Stimulated activated CD4-positive, alpha-beta T cell treated with anti-CD3 and anti-CD28 coated beads, Interleukin-2, amount 100 ng/mL, for 4 hours (primary cell): ENCODE data around the gene ENO4.

ENCODE experiments used
- DNase-seq: peaks from one replicate; pipeline ENCODE4 v3.0.0-alpha.2; 2020; ENCODE audit warnings: low read depth

Gene ENO4

DNA sequence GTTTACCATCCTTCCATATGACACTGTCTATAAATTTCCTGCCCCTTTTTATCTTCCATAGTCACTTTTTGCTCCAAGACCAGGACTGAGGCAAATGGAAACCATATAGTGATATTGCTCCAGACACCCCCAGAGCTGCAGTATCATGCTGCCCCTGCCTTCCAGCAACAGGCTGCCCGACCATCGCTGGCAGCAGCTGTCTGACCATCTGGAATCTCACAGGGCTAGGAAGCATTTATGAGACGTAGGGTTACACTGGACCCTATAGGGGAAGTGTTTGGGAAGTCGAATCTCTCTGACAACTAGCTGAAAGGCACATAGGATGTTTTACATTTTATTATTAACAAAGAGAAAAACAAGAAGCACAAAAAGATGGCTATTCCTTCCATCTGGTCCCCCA is 19.4 kb downstream of the ENO4 start:
- no peak for DNase-seq

DNA sequence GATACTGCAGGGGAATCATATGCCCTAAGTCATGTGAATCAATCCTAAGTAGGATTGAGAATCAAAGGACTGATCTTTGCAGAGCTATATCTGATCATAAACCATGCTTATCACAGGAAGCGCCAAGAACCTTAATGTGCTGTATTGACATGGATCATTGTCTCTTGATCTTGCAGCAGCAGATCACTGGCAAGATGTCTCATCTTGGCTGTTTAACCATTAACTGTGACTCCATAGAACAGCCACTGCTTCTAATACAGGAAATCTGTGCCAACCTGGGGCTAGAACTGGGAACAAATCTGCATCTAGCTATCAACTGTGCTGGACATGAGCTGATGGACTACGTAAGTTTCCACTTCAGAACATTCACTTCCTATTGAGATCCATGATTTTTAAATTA is 21.6 kb downstream of the ENO4 start:
- no peak for DNase-seq

- DNase-seq, result no peak
Observed at GRCh38 chr10:116873134-116873533, 23.8 kb downstream of the ENO4 start.

GRCh38 chr10:116875897-116876296 is 26.6 kb downstream of the ENO4 start:
- no peak for DNase-seq

DNA sequence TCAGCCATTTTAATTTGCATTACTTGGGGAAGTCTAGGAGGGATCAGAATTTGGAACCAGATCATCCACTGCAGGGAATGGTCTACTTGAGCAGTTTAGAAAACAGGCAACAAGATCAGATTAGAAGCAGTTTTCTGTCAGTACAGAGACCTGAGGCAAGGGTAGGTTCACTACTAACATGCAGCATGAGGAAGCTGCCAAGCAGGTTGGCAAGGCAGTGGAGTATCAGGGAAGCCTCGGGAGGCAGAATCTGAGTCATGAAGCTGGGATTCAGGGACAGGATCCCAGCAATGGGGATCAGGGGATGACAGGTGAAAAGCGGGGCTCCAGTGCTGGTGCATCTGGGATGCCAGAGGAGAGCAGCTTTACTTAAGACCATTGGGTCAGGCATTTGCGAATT is 28.1 kb downstream of the ENO4 start:
- no peak for DNase-seq

GRCh38 chr10:116878123-116878522 is 28.8 kb downstream of the ENO4 start:
- no peak for DNase-seq

DNA sequence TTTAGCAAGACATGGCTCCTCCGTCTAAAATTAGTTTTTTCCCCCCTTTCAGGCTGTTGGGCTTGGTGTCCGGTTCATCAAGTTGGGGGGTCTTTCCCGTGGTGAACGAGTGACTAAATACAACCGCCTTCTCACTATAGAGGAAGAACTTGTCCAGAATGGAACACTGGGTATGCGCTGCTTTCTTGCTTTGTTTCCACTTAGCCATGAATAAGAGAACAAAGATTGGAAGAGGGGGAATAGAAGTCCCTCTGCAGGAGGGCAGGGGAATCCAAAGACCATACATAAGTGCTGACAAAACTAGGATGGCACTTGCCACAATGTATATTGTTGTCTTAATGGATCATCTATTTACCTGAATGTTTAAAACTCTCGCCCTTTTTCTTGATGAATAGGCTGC is 30.5 kb downstream of the ENO4 start:
- no peak for DNase-seq

DNA sequence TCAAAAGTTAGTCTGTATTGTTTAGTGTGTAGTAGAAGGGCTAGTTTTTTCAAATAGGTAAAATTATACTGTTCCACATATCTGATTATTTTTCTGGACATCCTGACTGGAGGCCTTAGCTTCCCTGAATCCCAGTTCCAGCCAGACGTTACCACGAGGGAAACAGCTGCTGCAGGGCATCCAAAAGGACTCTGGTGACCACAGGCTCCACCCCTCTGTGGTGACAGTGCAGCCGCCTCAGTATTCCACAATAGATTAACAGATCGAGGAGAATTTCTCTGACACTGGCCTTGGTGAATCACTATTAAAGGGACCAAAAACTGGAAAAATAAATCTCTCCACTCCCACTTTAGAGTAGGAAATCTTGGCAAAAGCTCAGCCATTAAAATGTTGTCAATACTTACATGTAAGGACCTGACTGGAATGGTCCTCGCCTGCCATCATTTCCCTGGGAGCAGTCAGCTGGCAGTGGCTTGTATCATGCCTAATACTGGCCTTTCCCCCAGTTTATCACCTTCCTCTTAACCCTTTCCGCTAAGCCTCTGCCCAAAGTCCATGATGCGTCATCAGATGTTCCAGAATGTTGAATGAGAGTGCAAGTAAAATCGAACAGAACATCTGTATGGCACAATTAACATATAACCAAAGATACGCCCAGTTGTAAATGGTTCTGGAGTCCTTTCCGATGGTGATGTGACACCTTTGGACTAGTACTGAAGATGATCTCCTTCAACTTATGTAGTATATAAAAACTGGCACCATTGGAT is 31.6 kb downstream of the ENO4 start:
- no peak for DNase-seq

- DNase-seq, result no peak
Observed at GRCh38 chr10:116882639-116883038, 33.3 kb downstream of the ENO4 start.

- no peak for DNase-seq
Observed at GRCh38 chr10:116886772-116887171, 37.5 kb downstream of the ENO4 start.

DNA sequence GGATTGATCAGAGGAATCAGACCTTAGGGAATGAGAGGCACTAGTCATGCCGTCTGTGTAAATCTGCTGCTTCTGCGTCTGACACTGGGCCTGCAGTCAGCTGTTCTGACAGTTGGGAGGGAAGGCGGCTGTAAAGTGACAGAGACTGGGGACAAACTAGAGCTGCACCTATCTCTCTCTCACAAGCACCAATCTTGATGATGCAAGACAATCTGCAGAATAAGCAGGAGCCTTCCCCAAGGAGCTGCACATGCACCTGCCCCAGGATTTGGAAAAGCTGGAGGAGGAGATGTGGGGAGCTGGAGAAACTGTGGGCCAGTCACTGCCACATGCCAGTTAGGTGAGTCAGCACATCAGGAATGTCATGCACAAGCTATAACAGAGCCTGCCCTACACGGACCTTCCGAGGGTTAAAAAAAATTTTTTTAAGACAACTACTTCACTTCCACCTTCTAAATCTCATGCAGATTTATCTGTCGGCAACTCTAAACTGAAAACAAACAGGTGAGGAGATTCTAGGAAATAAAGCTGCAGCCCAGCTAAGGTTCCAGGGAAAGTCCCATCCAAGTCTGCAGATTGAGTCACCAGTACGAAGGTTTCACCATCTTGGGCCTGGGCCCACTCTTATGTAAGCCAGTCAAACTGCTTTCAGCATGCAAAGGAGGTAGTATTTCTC is 39.2 kb downstream of the ENO4 start:
- DNase-seq, result no peak

GRCh38 chr10:116889066-116889465 is 39.8 kb downstream of the ENO4 start:
- no peak for DNase-seq

DNA sequence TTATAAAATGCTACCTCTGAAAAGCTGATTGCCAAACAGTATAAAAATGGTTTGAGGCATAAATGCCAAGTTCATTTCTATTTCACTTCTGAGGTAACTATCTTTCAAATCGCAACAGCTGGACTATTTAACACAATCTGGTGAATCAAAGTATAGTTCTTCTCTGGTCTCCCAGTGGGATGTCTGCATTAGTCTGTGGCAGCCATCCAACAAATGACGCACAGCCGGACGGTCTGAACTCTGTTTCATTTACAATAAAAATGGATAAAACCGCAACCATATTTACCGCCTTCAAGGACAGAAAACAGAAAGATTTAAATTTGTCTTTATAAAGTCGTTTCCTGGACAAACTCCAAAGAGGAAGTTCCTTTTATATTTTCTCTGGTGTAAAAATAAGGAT is 41.9 kb downstream of the ENO4 start:
- no peak for DNase-seq

- DNase-seq, result no peak
Observed at GRCh38 chr10:116892907-116893685, 43.8 kb downstream of the ENO4 start.

GRCh38 chr10:116893686-116894037 is 44.4 kb downstream of the ENO4 start:
- DNase-seq, result no peak

DNA sequence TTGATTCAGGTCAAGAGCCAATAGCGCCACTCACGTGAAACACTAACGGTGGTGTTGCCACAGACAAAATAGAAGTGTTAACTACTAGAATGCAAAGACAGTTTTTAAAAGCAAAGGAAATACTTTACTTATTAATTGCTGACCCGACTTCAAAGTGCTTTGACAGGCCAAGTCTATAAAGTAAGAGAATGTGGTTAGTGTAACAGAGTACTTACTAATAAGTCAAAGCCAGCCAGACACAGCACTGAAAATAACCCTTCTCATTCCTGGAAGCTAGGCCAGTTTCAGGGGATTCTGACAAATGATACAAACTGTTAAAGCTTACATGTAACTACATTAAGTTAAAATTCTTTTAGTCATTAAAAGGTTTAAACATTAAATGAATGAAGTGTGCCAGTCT is 50.3 kb downstream of the ENO4 start:
- no peak for DNase-seq

DNA sequence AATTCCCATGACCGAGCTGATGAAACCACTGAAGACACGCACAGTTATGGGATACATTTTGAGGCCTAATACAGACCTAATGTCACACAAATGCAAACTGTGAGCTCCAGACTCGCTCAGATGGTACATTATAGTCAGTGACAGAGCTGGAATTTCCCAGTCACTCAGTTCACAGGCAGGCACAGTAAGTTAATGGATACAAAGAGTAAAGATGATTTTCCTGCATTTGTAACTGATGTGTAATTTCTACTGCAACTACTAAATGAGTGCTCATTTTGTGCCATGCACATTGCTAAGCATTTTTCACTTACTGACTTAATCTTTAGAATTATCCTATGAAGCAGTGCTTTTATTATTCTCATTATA is 56.5 kb downstream of the ENO4 start:
- DNase-seq, result no peak

GRCh38 chr10:116907245-116907987 is 58.1 kb downstream of the ENO4 start:
- DNase-seq, result no peak

DNA sequence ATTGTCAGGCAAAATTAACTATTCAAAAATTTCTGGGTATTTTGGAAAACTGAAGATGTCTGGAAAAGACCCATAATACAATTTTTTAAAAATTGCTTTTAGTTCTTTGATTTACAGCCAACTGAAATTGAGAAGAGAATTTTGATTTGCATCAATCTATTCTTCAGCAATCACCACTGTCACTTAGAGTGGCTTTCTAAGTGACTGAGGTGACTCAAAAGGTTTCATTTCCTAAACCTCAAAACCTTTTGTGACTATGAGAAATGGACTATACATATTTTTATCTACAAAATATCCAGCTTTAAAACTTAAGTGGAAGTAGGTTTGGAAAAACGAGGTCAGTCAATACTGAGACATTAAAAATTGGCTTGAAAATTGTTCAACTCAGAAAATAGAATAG is 60.0 kb downstream of the ENO4 start:
- DNase-seq, result no peak

GRCh38 chr10:116910910-116911309 is 61.6 kb downstream of the ENO4 start:
- DNase-seq, result no peak

GRCh38 chr10:116912162-116912561 is 62.9 kb downstream of the ENO4 start:
- no peak for DNase-seq

- DNase-seq, result no peak
Observed at GRCh38 chr10:116913695-116914094, 64.4 kb downstream of the ENO4 start.

- DNase-seq, result no peak
Observed at GRCh38 chr10:116915340-116915739, 66.0 kb downstream of the ENO4 start.
